SKM-1 (cell line): ENCODE measurements around the gene ANAPC16.
"Not testable (repeated sequence)": the region's sequence is repeated elsewhere in the genome, so short reads cannot be mapped to it uniquely, and the experiment has no call there.

Source experiments
- DNase-seq: peaks from one replicate; lab custom pipeline; 2025; ENCODE audit not compliant: unreplicated experiment; lab: John Stamatoyannopoulos, UW

ANAPC16 gene

GRCh38 chr10:72215611-72216549 is at the start of gene ANAPC16, which contains the start of gene ASCC1:
Gene ANAPC16 (plus strand): TSS chr10:72216012. CDS start chr10:72223915, 7,903 bp downstream.
Gene ASCC1 (minus strand): TSS chr10:72216276. CDS start chr10:72213298, 2,978 bp downstream.
- peak; percentile 85 for DNase-seq

DNA sequence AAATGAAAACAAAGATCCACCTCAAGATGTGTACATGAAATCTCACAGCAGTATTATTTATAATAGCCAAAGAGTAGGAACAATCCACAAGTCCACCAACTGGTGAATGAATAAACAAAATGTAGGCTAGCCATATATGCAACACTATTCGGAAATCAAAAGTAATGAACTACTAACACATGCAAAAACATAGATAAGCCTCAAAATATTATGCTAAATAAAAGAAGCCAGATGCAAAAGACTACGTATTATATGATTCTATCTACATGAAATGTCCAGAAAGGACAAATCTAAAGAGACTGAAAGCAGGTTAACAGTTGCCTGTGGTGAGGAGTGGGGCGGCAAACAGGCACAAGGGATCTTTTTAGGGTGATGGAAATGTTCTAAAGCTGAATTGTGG is 48.7 kb upstream of the ANAPC16 start:
- DNase-seq, result no peak

GRCh38 chr10:72170263-72170662 is 45.5 kb upstream of the ANAPC16 start:
- DNase-seq, result no peak

- no peak for DNase-seq
Observed at GRCh38 chr10:72170733-72171132, 45.1 kb upstream of the ANAPC16 start.

DNA sequence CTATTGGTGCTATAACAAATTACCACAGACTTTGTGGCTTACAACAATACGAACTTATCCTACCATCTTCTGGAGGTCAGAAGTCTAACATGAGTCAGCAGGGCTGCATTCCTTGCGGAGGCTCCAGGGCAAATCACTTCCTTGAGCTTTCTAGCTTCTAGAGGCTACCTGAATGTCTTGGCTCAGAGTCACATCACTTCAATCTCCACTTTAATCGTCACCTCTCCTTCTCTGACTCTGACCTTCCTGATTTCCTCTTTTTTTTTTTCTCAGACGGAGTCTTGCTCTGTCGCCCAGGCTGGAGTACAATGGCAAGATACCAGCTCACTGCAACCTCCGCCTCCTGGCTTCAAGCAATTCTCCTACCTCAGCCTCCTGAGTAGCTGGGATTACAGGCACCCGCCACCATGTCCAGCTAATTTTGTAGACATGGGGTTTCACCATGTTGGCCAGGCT is 44.6 kb upstream of the ANAPC16 start:
- no peak for DNase-seq

DNA sequence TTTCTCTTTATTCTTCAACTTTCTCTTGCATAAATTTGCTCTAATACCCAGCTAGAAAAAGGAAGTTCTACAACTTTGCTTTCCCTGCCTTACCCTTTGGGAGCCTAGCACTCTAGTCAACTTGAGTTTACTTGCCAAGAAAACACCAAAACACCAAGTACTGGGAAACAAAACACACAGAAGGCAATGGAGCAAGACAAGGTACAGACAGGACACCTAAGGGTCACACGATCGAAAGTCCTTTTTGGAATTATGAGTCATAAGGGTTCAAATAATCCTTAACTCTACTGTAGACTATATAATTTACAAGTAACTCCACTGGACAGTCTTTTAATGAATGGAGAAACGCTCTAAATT is 42.6 kb upstream of the ANAPC16 start:
- DNase-seq, result no peak

DNA sequence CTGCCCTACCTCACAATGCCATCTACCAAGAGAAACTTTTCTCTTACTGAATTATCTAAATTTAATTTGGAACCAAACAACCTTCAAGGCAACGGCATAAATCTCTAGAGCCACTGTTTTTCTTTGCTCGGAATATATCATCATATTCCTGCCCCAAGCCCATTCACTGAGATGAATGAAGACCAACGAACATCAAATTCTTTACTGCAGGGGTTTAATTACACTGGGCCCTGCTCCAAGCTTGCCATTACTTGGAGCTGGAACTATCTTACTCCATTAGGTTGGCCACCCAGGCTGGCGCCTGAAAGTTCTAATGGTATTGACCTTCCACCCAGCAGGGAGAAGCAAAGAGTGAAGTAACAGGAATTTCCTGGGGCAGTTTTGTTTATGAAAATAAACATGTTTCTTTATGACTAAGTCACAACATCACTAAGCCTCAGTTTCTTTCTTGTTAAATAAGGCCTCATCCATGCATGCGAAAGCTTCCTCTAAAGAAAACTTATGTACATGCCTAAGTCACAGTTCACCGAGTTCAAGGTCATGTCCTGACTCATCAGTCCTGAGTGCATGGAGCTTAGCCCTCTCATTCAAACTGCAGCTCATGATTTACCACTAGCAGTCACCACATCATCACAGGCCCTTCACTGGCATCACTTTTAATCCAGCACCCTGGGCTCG is 42.1 kb upstream of the ANAPC16 start:
- DNase-seq, result no peak

- no peak for DNase-seq
Observed at GRCh38 chr10:72174297-72174662, 41.5 kb upstream of the ANAPC16 start.

GRCh38 chr10:72175149-72175548 is 40.7 kb upstream of the ANAPC16 start:
- DNase-seq, result no peak

DNA sequence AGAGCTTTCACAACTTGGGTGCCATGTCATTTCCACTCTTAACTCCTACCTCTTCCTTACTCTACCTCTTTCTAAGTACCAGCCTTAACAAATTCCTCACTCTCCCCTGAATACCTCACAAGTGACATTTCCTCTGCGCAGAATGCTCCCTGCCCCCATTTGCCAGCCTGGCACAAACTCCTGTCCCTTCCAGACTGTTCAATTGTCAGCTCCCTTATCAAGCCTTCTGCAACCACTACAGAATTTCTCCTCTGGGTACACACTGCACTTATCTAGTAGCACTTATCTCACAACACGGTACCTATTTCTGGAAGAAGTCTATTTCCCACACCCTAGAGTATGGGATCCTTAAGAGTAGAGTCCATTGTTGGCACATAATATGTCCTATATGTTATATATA is 39.1 kb upstream of the ANAPC16 start:
- DNase-seq, result no peak

- DNase-seq, result no peak
Observed at GRCh38 chr10:72177454-72177853, 38.4 kb upstream of the ANAPC16 start.

GRCh38 chr10:72184156-72184555 is 31.7 kb upstream of the ANAPC16 start:
- no peak for DNase-seq

- no peak for DNase-seq
Observed at GRCh38 chr10:72186258-72186981, 29.4 kb upstream of the ANAPC16 start.

DNA sequence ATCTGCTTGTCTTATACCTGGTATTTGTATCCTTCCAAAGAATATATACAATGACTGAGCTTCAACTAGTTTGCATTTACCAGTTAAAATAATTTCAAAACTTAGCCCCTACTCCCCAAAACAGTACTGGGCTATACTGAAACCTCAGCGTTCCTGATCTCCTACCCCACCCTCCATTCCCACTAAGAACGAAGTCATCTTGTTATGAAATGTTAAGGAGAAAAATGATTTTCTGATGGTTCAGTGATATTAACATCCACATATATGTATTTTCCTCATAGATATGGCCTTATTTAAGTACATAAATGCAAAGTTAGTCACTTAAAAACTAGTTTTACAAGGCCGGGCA is 28.9 kb upstream of the ANAPC16 start:
- DNase-seq, result no peak

- no peak for DNase-seq
Observed at GRCh38 chr10:72194949-72195348, 20.9 kb upstream of the ANAPC16 start.

DNA sequence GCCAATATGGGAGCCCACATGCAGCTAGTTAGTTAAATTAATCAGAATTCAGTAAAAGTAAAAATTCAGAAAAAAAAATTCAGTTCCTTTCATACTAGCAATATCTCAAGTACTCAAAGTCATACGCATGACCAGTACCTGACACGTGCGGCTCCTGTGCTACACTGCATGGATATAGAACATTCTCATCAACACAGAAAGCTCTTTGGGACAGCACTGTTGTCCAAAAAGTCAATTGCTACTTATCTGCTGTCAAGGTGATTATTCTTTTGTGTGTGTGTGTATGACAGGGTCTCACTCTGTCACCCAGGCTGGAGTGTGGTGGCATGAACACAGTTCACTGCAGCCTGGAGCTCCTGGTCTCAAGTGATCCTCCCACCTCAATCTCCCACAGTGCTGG is 14.9 kb upstream of the ANAPC16 start:
- DNase-seq, result no peak

DNA sequence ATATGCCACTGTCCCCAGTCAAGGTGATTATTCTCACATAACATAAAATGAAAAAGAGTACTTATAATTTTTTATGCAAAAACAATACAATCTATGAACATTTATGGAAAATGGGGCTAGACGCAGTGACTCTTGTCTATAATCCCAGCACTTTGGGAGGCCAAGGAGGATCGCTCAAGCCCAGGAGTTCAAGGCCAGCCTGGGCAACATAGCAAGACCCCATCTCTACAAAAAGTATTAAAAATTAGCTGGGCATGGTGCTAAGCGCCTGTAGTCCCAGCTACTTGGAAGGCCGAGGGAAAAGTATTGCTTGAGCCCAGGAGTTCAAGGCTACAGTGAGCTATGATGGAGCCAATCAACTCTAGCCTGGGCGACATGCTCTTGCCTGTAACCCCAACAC is 14.5 kb upstream of the ANAPC16 start:
- no peak for DNase-seq

DNA sequence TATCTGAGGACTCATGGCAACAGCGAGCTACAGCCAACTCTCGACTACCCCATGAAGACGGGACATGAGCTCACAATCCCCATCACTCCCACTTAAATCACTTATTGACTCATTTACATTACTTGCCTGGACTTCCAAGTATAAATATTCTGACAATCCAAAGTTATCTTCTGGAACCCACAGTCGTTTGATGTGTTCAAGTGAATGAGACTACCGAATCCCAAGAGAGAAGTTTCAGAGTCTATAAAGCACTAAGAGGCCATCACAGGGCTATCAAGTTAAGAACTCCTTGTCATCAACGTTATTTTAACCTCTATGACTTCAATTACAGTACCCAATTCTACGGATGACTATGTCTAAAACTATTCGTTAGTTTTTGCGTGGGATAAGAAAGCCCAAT is 11.5 kb upstream of the ANAPC16 start:
- DNase-seq, result no peak

GRCh38 chr10:72204724-72205123 is 11.1 kb upstream of the ANAPC16 start:
- no peak for DNase-seq

- no peak for DNase-seq
Observed at GRCh38 chr10:72206511-72207229, 9.1 kb upstream of the ANAPC16 start.

GRCh38 chr10:72208526-72208925 is 7.3 kb upstream of the ANAPC16 start:
- DNase-seq, result not testable (repeated sequence)
